HG03095 (cell line): ENCODE results near the gene SH3PXD2A.

Source experiments
- ATAC-seq: cut with Tn5 transposase; IDR thresholded peaks from one replicate; pipeline ENCODE4 v1.9.1; 2021; ENCODE audit warnings: moderate library complexity; ENCODE audit not compliant: unreplicated experiment

Gene SH3PXD2A

DNA sequence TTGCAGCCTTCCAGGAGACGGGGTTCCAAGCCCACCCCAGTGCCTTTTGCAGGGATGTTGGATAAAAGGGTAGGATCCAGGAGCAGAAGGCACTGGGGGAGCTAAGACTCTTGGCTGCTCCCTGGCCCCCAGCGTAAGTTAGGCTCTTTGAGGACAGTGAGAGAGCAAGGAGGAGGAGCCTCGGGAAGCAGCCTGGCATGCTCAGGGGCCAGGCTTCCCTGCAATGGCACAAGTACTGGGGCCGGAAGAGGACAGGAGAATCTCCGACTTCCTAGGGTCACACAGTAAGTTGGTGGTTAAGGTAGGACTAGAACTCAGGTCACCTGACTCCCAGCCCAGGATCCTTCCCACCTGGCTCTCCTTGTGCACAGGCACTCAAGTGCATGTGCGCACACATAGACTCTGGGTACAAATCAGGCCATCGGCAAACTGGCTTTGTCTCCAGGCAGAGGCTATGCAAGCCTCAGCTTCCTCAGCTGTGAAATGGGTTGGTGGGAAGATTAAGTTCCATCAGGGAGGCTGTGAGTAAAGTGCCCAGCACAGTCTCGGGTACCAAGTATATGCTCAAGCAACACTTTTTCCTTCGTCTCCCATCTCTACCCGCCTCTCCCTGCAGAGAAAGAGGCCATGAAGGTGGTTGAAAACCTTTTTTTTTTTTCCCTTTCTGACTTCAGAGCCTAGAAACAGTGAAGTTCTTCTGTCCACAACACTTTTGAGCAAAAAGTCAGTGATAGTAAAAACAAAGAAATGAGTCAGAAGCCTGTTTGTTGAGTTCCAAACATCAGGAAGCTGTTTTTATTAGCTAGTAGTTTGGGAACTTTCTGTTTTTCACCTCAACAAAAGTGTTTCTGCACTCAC is 282.8 kb downstream of the SH3PXD2A start:
- no peak for ATAC-seq

GRCh38 chr10:103571656-103571975 is 283.8 kb downstream of the SH3PXD2A start:
- no peak for ATAC-seq

- ATAC-seq, result no peak
Observed at GRCh38 chr10:103570844-103571655, 284.3 kb downstream of the SH3PXD2A start.

GRCh38 chr10:103569896-103570295 is 285.5 kb downstream of the SH3PXD2A start:
- ATAC-seq, result no peak

GRCh38 chr10:103568505-103568904 is 286.9 kb downstream of the SH3PXD2A start:
- no peak for ATAC-seq

DNA sequence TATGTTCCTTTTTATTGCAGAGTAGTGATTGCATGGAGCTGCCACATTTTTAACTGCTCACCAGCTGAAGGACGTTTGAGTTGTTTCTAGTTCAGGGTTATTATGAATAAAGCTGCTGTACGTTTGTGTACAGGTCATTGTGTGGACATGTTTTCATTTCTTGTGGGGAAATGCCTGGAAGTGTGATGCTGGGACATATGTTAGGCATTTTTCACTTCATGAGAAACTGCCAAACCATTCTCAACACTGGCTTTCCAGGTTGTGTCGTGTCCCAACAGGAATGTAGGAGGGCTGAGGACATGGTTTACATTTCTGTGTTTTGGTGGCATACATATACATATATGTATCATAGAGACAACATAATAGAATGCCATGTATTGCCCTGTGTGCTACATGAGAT is 288.8 kb downstream of the SH3PXD2A start:
- ATAC-seq, result no peak

GRCh38 chr10:103564776-103565520 is 290.4 kb downstream of the SH3PXD2A start:
- no peak for ATAC-seq

DNA sequence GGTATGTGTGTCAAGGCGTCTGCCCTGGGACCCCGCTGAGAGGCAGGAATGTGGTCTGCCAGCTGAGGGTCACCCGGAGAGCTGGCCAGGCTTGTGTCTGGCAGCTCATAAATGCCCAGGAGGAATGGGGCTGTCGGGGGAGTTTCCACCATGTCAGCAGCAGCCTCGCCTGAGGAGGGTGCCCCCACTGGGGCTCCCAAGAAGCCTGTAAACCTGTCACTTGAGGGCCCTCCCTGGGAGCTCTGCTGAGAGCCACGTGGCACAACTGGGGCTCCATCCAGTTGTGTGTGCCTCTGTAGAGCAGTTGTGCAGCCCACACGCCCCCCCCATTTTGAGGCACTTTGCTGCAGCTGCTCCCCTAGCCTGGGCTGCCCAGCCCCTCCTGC is 291.3 kb downstream of the SH3PXD2A start:
- no peak for ATAC-seq

GRCh38 chr10:103563231-103564115 is 291.9 kb downstream of the SH3PXD2A start:
- ATAC-seq, result no peak

DNA sequence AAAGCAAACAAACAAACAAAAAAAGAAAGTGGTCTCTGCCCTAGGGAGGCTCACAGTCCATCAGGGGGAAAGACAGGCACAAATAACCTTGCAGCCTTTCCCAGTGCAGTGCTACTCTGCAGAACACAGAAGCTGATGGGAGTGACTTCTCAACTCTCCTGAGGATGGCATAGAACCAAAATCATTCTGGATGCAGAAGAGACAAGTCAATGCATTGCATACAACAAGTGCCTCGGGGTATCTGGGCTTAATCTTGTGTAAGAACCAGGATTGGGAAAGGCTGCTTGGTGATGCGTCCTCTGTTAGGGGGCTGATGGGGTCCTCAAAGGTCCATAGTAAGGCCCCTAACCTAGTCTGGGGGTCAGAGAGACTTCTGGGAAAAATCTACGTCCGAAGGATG is 293.0 kb downstream of the SH3PXD2A start:
- ATAC-seq, result no peak

DNA sequence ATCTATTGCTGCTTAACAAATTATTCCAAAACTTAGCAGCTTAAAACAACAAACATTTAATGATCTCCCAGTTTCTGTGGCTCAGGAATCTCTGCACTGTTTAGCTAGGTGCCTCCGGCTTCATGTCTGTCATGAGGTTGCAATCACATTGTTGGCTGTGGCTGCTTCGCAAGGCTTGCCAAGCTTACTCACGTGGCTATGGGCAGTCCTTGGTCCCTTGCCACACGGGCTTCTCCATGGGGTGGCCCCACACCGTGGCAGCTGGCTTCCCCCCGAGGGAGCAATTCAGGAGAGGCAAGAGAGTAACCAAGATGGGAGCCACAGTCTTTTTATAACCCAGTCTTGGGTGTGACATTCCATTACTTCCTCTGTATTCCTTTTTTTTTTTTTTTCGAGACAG is 294.5 kb downstream of the SH3PXD2A start:
- ATAC-seq, result no peak

- ATAC-seq, result no peak
Observed at GRCh38 chr10:103559776-103560175, 295.6 kb downstream of the SH3PXD2A start.

- no peak for ATAC-seq
Observed at GRCh38 chr10:103558911-103559310, 296.5 kb downstream of the SH3PXD2A start.

DNA sequence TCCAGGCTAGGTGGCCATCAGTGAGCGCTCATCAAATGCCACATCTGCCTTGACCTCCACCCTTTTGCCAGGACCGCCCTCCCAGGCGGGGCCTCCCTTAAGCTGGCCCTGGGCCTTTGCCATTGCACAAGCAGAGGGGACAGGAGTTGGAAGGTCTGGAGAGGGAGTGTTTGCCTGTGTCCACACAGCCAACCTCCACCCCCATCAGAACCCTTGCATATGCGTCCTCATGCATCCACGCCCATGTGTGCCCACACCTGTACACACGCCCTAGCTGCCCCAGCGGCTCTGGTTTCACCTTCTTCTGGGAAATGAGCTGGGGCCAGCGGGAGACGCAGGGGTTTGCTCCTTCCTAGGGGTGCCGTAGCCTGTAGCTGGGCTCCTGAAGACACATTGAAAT is 297.9 kb downstream of the SH3PXD2A start:
- no peak for ATAC-seq

GRCh38 chr10:103556383-103557007 is 298.9 kb downstream of the SH3PXD2A start:
- no peak for ATAC-seq

- no peak for ATAC-seq
Observed at GRCh38 chr10:103555712-103556111, 299.7 kb downstream of the SH3PXD2A start.

DNA sequence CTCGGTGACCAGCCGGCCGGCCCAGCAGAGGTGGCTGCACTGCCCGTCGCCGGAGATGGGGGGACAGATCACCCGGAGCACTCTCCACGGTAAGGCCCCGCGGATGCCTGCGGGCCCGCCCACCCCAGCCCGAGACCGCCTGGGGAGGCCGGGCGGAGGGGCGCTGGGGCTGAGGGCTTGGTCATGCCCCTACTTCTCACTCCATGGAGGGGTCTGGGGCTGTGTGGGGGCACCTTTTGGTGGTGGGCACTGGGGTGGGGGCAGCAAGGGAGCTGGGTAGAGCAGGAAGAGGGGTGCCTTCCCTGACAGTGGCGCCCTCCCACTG is 300.1 kb downstream of the SH3PXD2A start:
- no peak for ATAC-seq

DNA sequence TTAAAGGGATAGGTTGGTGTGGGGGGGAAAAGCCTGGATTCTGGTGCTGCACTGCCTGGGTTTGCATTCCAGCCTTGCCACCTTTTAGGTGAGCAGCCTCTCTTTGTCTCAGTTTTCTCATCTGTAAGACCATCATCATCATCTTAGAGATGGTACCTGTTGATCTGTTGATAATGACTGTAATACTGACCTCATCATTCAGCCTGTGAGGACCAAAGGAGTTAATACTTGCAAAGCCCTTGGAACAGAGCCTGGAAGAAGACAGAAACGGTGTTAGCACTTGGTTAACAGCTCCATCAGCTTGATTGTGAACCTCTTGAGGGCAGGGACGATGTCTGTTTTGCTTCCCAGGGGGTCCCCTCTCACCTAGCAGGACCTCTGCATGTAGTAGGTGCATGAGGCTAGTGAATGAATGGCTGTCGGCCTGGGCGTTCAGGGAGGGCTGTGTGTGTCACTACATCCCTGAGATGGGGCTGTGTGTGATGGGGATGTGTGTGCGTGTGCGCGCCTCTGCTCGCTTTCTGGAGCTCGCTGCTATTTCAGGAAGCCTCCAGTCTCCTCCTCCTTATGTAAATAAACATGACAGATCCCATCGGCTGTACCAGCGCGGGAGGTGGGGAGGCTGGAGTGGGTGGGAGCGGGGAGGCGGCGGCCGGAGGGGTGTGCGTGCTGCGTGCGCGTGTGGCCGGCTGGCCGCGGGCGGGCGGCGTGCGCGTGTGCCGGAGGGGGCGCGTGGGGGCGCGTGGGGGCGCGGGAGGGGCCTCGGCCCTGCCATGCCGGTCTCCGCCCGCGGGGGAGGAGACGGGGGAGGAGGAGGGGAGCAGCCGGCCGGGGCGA is 300.7 kb downstream of the SH3PXD2A start:
- no peak for ATAC-seq

DNA sequence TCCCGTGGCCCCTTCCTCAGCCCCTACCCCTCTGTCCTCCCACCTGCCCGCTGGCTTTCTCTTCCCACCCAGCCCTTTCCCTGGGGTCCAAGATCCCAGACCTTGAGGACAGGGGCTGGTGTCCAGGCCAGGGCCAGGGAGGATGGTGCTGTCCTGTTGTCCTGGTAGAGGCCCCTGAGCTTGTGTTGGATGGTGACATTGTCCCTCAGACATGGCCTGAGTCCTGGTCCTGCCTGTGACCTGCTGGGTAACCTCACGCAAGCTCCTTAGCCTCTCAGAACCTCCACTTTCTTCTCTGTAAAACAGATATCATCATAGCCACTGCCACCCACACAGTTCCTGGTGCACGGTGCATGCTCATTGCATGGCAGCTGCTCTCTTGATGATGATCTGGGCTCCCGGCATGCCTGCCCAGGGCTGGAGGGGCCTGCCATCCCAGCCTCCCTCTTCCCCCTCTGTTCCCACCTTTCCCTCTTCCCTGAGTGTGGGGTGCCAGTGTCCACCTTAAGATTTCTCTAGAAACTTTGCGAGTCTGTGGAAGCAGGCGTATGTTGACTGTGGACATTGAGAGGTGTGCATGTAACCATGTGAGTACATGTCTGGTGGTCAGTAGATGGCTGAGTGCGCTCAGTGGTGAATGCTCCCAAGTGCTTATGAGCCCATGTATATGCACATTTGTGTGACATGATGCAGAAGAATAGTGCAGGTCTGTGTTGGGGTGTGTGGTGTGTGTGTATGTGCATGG is 301.5 kb downstream of the SH3PXD2A start:
- no peak for ATAC-seq
